LNCAP (cell line): ENCODE measurements around the gene SYNM.

Experiments
- TF ChIP-seq, protein P1 (sequence below): fragments of 450-650 bp; IDR thresholded peaks from 2 replicates; pipeline ENCODE4 v1.5.1; 2017; ENCODE audit warnings: mild to moderate bottlenecking

SYNM gene

DNA sequence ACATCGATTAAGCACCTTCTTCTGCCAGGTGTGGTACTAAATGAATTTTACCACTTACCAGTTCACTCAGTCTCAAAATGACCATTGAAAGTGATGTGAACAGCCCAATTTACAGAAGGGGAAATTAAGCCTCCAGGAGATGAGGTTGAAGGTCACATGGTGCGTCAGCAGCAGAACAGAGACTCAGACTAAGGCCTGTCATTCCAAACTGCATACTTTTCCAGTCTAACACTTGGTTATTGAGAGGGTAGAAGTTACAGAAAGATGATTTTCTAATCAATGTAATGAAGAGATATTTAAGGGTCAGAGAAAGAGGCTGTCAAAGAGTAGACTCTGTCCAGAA lies 76.1 kb downstream of the SYNM start:
- TF ChIP-seq, protein P1, sequence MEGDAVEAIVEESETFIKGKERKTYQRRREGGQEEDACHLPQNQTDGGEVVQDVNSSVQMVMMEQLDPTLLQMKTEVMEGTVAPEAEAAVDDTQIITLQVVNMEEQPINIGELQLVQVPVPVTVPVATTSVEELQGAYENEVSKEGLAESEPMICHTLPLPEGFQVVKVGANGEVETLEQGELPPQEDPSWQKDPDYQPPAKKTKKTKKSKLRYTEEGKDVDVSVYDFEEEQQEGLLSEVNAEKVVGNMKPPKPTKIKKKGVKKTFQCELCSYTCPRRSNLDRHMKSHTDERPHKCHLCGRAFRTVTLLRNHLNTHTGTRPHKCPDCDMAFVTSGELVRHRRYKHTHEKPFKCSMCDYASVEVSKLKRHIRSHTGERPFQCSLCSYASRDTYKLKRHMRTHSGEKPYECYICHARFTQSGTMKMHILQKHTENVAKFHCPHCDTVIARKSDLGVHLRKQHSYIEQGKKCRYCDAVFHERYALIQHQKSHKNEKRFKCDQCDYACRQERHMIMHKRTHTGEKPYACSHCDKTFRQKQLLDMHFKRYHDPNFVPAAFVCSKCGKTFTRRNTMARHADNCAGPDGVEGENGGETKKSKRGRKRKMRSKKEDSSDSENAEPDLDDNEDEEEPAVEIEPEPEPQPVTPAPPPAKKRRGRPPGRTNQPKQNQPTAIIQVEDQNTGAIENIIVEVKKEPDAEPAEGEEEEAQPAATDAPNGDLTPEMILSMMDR, result no peak

DNA sequence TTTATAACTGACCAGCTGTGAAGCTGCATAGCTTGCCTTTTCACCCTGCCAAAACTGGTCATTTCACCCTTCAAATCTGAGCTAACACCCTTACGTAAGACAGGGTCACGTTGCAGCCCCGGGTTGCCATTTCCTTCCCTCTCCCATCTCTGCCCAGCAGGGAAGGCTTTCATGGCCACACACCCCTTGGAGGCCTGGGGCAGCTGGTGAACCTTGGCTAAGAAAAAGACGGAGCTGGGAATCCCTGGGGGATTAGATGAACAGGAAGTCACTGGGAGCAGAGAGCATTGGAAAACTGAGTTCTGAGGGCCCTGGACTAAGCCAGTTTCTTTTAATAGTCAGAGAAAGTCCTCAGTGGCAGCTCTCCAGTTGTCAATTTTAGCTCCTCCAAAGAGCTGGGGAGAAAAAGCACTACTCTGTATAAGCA lies 76.7 kb downstream of the SYNM start:
- TF ChIP-seq, protein P1, result no peak

DNA sequence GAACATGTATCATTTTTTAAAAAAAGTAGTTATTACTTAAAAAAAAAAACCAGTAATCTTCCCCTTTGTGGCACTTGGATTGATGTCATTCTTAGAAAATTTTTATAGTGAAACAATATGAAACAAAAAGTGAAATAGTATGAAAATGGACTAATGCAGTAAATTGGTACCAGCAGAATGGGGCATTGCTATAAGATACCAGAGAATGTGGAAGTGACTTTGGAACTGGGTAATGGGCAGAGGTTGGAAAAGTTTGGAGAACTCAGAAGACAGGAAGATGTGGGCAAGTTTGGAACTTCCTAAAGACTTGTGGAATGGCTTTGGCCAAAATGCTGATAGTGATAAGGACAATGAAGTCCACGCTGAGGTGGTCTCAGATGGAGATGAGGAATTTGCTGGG lies 77.9 kb downstream of the SYNM start:
- TF ChIP-seq, protein P1, result no peak
